Liver (tissue), 9 donors: ENCODE results near the gene HOXB2. TPM values are rescaled to one million over a fixed set of nuclear protein-coding genes. Genes with fewer than 3 reads are reported as not detected.

Experiments
- DNase-seq: peaks from one replicate; pipeline ENCODE4 v3.0.0-alpha.2; 2017; ENCODE audit warnings: low spot score
- H3K27ac ChIP-seq, 2 donors: one replicate each; pipeline ENCODE4 v1.7.0; 2013; ENCODE audit warnings: inconsistent platforms in 2 of 2, low read length in 2 of 2, control low read depth in 1 of 2, low read depth in 1 of 2, mild to moderate bottlenecking in 1 of 2
- H3K27me3 ChIP-seq, 4 donors: one replicate each; pipeline versions ENCODE4 v1.6.1 to v1.7.0; 2013; ENCODE audit warnings: low read length in 3 of 4, inconsistent platforms in 1 of 4, mild to moderate bottlenecking in 1 of 4, moderate library complexity in 1 of 4; ENCODE audit not compliant: control insufficient read depth in 4 of 4, insufficient read depth in 4 of 4
- H3K36me3 ChIP-seq, 4 donors: one replicate each; pipeline versions ENCODE4 v1.6.1 to v1.7.0; 2013; ENCODE audit warnings: low read length in 3 of 4, mild to moderate bottlenecking in 3 of 4, low read depth in 1 of 4, moderate library complexity in 1 of 4; ENCODE audit not compliant: control insufficient read depth in 4 of 4, insufficient read depth in 3 of 4
- H3K4me1 ChIP-seq, 4 donors: one replicate each; pipeline versions ENCODE4 v1.6.1 to v1.7.0; 2013; ENCODE audit warnings: low read length in 3 of 4, mild to moderate bottlenecking in 3 of 4, moderate library complexity in 1 of 4; ENCODE audit not compliant: control insufficient read depth in 4 of 4, insufficient read depth in 4 of 4
- H3K4me3 ChIP-seq, 3 donors: one replicate each; pipeline versions ENCODE4 v1.6.1 to v1.7.0; 2013; ENCODE audit warnings: low read length in 3 of 3, control low read depth in 1 of 3, low read depth in 1 of 3, mild to moderate bottlenecking in 1 of 3
- H3K9ac ChIP-seq, 2 donors: one replicate each; pipeline ENCODE4 v1.7.0; 2013; ENCODE audit warnings: low read length in 2 of 2, mild to moderate bottlenecking in 2 of 2, moderate library complexity in 2 of 2, control low read depth in 1 of 2, low read depth in 1 of 2
- H3K9me3 ChIP-seq, 4 donors: one replicate each; pipeline versions ENCODE4 v1.6.1 to v1.7.0; 2013; ENCODE audit warnings: low read length in 3 of 4; ENCODE audit not compliant: control insufficient read depth in 4 of 4
- EGR1 ChIP-seq, 2 donors: IDR thresholded peaks; 2 replicates each; pipeline ENCODE4 v1.6.1; 2016 to 2018; ENCODE audit warnings: antibody characterized with exemption in 2 of 2, low read depth in 2 of 2
- FOXA1 ChIP-seq: IDR thresholded peaks from 2 replicates; pipeline ENCODE4 v1.6.1; 2016; ENCODE audit warnings: antibody characterized with exemption
- FOXA2 ChIP-seq: IDR thresholded peaks from 2 replicates; pipeline ENCODE4 v1.6.1; 2016; ENCODE audit warnings: antibody characterized with exemption
- GABPA ChIP-seq, 2 donors: IDR thresholded peaks in 1 of 2; conservative IDR thresholded peaks in 1 of 2; 2 replicates each; pipeline ENCODE4 v1.6.1; 2016; ENCODE audit warnings: antibody characterized with exemption in 2 of 2, mild to moderate bottlenecking in 1 of 2, moderate library complexity in 1 of 2
- HNF4A ChIP-seq, 2 donors: conservative IDR thresholded peaks; 2 replicates each; pipeline ENCODE4 v1.6.1; 2016; ENCODE audit warnings: antibody characterized with exemption in 2 of 2, mild to moderate bottlenecking in 2 of 2
- HNF4G ChIP-seq: IDR thresholded peaks from 2 replicates; pipeline ENCODE4 v1.6.1; 2016; ENCODE audit warnings: antibody characterized with exemption
- JUND ChIP-seq, 2 donors: IDR thresholded peaks; 2 replicates each; pipeline ENCODE4 v1.6.1; 2016; ENCODE audit warnings: antibody characterized with exemption in 2 of 2
- MAX ChIP-seq: IDR thresholded peaks from 2 replicates; pipeline ENCODE4 v1.6.1; 2016; ENCODE audit warnings: antibody characterized with exemption
- NR2F2 ChIP-seq: IDR thresholded peaks from 2 replicates; pipeline ENCODE4 v1.6.1; 2016; ENCODE audit warnings: antibody characterized with exemption
- RAD21 ChIP-seq, 2 donors: IDR thresholded peaks; 2 replicates each; pipeline ENCODE4 v1.6.1; 2016; ENCODE audit warnings: antibody characterized with exemption in 2 of 2, mild to moderate bottlenecking in 2 of 2
- SP1 ChIP-seq: IDR thresholded peaks from 2 replicates; pipeline ENCODE4 v1.6.1; 2018; ENCODE audit warnings: antibody characterized with exemption, mild to moderate bottlenecking
- TAF1 ChIP-seq: conservative IDR thresholded peaks from 2 replicates; pipeline ENCODE4 v1.6.1; 2016; ENCODE audit warnings: antibody characterized with exemption, mild to moderate bottlenecking
- ZBTB33 ChIP-seq: IDR thresholded peaks from 2 replicates; pipeline ENCODE4 v1.6.1; 2016; ENCODE audit warnings: antibody characterized with exemption
- WGBS: extraction: QIAGEN DNeasy Blood & Tissue Kit; methylation state at CpG from one replicate; pipeline ENCODE4 v1.1.7; 2013; 5-methylcytosine and 5-hydroxymethylcytosine counted together
- polyA plus RNA-seq, 2 donors: library from polyadenylated mRNA; stranded (reverse) in 1 of 2; unstranded in 1 of 2; fragments of 200-250 nt in 1 of 2; fragments of >200 nt in 1 of 2; fragmentation: Nextera tagmentation in 1 of 2; extraction: Ambion mirVana in 1 of 2; gene quantifications; one replicate each; pipeline versions ENCODE4 v1.2.1 to v1.2.3, GENCODE V29; 2013 to 2015
- total RNA-seq, 2 donors: library from RNA; depleted of rRNA; stranded (reverse); fragments of >200 nt; gene quantifications; one replicate each; pipeline ENCODE4 v1.2.3, GENCODE V29; 2014
- TF ChIP-seq, protein P1 (sequence below): fragments of 150-350 bp; IDR thresholded peaks from 2 replicates; pipeline ENCODE4 v1.5.1; 2017; ENCODE audit warnings: improper control_type of control experiment, low read depth, low read length; ENCODE audit not compliant: missing input control
- TF ChIP-seq, protein P2 (sequence below): IDR thresholded peaks from 2 replicates; pipeline ENCODE4 v1.6.1; 2016; ENCODE audit warnings: antibody characterized with exemption, mild to moderate bottlenecking
- donor health status: healthy.
- donor health status: healthy.
- donor health status: healthy.
- donor health status: healthy.
- donor health status: healthy.

Gene HOXB2
- total and polyA plus RNA-seq, 4 donors, result 0.67 to 2.5 (median 1.8) TPM

GRCh38 chr17:48519427-48519826 is 25.5 kb downstream of the HOXB2 start (continued):
- no peak for TF ChIP-seq ZBTB33
- no peak for TF ChIP-seq HNF4G

DNA sequence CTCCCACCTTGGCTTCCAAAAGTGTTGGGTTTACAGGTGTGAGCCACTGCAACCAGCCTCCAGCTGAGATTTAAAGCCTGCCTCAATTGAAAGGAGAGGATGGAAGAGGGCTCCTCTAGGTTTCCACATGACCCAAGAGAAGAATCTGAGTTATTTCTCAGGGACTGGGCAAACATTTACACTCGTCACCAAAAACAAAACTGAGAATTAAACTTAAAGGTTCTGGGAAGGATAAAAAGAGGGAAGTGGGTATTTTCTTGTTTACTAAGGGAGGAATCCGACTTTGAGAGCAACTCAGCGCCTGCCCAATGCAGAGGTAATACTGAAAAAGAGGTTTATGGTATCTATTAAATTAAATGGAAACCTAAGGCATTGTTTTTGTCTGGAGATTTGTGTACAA is 27.4 kb downstream of the HOXB2 start:
- peaks cover 0 to 17% (median 3%) of the 10 kb centered on the region in 4 donors for H3K27me3 ChIP-seq
- TF ChIP-seq EGR1 (IDR thresholded peaks at IDR 0.05; ENCODE audit: low read depth in 2 of 2) (no peak), MAX (no peak), HNF4A (conservative IDR thresholded peaks at IDR 0.05) (no peak), FOXA1 (no peak), RAD21 (IDR thresholded peaks at IDR 0.05) (no peak), JUND (IDR thresholded peaks at IDR 0.05) (no peak), GABPA (IDR thresholded peaks at IDR 0.05 in 1 of 2, conservative IDR thresholded peaks at IDR 0.05 in 1 of 2) (no peak), FOXA2 (no peak), NR2F2 (no peak), SP1 (no peak), TAF1 (no peak)
- TF ChIP-seq, protein P1, sequence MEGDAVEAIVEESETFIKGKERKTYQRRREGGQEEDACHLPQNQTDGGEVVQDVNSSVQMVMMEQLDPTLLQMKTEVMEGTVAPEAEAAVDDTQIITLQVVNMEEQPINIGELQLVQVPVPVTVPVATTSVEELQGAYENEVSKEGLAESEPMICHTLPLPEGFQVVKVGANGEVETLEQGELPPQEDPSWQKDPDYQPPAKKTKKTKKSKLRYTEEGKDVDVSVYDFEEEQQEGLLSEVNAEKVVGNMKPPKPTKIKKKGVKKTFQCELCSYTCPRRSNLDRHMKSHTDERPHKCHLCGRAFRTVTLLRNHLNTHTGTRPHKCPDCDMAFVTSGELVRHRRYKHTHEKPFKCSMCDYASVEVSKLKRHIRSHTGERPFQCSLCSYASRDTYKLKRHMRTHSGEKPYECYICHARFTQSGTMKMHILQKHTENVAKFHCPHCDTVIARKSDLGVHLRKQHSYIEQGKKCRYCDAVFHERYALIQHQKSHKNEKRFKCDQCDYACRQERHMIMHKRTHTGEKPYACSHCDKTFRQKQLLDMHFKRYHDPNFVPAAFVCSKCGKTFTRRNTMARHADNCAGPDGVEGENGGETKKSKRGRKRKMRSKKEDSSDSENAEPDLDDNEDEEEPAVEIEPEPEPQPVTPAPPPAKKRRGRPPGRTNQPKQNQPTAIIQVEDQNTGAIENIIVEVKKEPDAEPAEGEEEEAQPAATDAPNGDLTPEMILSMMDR, result no peak
- TF ChIP-seq, protein P2, sequence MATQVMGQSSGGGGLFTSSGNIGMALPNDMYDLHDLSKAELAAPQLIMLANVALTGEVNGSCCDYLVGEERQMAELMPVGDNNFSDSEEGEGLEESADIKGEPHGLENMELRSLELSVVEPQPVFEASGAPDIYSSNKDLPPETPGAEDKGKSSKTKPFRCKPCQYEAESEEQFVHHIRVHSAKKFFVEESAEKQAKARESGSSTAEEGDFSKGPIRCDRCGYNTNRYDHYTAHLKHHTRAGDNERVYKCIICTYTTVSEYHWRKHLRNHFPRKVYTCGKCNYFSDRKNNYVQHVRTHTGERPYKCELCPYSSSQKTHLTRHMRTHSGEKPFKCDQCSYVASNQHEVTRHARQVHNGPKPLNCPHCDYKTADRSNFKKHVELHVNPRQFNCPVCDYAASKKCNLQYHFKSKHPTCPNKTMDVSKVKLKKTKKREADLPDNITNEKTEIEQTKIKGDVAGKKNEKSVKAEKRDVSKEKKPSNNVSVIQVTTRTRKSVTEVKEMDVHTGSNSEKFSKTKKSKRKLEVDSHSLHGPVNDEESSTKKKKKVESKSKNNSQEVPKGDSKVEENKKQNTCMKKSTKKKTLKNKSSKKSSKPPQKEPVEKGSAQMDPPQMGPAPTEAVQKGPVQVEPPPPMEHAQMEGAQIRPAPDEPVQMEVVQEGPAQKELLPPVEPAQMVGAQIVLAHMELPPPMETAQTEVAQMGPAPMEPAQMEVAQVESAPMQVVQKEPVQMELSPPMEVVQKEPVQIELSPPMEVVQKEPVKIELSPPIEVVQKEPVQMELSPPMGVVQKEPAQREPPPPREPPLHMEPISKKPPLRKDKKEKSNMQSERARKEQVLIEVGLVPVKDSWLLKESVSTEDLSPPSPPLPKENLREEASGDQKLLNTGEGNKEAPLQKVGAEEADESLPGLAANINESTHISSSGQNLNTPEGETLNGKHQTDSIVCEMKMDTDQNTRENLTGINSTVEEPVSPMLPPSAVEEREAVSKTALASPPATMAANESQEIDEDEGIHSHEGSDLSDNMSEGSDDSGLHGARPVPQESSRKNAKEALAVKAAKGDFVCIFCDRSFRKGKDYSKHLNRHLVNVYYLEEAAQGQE, result no peak
- no peak overlapping the region for H3K27ac ChIP-seq
- H3K9ac ChIP-seq, result no peak overlapping the region
- no peaks in the 10 kb centered on the region for H3K9me3 ChIP-seq
- no peak for DNase-seq
- WGBS, result 15% methylated on average over 3 of the region's 3 CpGs
- H3K36me3 ChIP-seq, result no peaks in the 10 kb centered on the region
- no peak overlapping the region for H3K4me3 ChIP-seq
- peaks cover 0 to 3% (median 0%) of the 10 kb centered on the region in 4 donors for H3K4me1 ChIP-seq
